SKM-1 treated with dmso at 0.1 percent for 144 hours (cell line): ENCODE results near the gene PYGB.
"Not testable (repeated sequence)": the region's sequence is repeated elsewhere in the genome, so short reads cannot be mapped to it uniquely, and the experiment has no call there.

ENCODE experiments used
- DNase-seq: peaks from one replicate; lab custom pipeline; 2025; ENCODE audit not compliant: unreplicated experiment; lab: John Stamatoyannopoulos, UW

The PYGB gene

DNA sequence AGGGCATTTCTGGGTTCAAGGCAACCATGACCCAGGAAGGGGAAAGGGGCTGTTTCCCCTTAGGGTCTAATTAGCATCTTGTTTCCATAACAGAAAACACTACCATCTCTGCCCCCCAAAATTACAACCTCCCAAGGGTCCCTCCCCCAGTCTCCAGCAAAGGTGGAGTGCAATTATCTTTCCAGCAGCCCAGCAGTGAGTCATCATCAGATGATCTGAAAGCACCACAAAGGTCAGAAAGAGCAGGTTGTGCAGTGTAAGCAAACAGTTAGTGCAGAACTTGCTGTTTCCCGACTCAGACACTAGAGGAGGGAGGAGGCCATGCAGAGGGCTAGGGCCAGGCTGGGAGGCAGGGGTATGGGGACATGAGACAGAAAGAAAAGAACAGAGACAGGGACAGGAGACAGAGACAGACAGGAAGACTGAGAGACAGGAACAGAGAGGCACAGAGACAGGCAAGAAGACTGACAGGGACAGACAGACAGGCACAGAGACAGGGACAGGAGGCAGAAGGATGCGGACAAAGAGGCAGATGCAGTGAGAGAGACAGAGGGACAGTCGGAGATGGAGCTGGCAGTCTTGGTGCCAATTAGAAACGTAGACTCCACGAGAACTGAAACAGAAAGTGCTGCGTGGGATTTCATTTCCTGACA lies 62.5 kb downstream of the PYGB start:
- peak; percentile 15 for DNase-seq

DNA sequence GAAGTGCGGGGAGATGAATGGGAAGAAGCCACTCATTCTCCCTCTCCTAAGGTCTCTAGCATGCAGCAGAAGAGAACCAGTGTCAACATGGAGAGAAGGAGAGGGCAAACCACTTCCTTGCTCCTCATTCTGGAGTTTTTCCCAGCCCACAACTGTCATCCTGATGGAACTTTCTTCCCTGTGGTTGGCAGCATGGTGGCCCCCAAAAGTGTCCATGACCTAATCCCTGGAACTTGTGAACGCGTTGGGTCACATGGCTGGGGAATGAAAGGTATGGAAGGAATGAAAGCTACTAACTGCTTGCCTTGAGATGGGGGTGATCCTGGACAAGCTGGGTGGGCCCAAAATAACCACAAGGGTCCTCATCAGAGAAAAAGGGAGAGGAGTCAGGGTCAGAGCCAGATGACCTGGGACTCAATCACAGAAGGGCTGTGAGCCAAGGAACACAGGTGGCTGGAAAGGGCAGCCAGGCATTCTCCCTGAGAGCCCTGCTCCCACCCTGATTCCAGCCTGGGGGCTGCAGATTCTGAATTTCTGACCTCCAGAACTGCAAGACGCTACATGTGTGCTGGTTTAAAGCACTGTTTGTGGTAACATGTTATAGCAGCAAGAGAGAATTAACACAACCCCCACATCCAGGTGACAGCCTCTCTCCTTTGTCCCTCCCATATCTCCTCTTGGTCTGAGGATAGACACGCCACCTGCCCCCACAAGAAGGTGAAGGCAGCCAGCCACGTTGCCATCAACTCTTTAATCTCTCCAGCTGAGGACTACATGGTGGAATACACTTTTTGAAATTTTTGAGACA lies 63.2 kb downstream of the PYGB start:
- no peak for DNase-seq

DNA sequence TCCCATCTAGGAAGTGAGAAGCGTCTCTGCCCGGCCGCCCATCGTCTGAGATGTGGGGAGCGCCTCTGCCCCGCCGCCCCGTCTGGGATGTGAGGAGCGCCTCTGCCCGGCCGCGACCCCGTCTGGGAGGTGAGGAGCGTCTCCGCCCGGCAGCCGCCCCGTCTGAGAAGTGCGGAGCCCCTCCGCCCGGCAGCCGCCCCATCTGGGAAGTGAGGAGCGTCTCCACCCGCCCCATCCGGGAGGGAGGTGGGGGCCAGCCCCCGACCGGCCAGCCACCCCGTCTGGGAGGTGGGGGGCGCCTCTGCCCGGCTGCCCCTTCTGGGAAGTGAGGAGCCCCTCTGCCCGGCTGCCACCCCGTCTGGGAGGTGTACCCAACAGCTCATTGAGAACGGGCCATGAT lies 64.8 kb downstream of the PYGB start:
- not testable (repeated sequence) for DNase-seq

DNA sequence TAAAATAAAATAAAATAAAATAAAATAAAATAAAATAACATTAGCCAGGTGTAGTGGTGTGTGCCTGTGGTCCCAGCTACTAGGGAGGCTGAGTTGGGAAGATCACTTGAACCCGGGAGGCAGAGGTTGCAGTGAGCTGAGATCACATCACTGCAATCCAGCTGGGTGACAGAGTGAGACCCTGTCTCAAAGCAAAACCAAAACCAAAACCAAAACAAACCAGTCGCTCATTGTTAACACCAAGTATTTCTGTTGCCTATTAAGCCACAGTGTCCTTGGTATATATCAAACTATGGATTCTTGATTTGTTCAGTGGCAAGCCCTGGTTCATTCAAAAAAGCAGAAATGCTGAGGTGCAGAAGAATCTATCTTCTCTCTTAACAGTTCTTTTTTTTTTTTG lies 65.7 kb downstream of the PYGB start:
- DNase-seq = no peak

DNA sequence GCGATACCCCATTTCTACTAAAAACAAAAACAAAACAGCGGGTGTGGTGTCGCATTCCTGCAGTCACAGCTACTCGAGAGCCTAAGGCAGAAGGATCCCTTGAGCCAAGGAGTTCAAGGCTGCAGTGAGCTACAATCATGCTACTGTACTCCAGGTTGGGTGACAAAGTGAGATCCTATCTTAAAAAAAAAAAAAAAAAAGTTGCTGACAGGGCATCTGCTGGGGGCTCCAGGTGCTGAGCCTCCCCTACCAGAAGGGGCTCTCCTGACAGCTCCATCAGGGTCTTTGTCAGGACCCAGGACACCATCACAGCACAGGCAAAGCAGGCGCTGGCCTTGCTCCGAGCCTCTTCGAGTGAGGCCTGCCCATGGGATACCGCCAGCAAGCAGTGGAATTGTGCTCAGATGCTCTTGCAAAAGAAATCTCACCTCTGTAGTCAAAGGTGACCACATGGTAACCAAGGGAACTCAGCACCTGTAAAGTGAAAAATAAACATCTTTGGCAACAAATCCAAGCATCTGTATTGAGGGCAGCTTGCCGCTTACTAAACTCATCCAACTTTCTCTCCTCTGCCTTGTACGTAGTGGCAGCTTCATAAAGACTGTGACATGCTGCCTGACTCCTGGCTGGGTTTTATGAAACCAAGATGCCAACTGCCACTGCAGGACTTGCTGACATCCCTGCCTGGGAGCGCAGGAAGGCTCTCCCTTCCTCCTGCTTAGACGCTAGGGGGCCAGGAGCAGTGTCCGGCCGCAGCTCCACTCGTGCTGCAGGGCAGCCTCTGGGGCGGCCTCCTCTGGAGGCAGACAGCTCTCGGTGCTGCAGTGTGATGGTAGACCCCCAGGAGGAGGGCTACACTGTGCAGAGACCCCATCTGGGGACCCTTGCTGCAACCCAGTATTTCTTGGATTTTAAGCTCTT lies 66.9 kb downstream of the PYGB start:
- DNase-seq = no peak

DNA sequence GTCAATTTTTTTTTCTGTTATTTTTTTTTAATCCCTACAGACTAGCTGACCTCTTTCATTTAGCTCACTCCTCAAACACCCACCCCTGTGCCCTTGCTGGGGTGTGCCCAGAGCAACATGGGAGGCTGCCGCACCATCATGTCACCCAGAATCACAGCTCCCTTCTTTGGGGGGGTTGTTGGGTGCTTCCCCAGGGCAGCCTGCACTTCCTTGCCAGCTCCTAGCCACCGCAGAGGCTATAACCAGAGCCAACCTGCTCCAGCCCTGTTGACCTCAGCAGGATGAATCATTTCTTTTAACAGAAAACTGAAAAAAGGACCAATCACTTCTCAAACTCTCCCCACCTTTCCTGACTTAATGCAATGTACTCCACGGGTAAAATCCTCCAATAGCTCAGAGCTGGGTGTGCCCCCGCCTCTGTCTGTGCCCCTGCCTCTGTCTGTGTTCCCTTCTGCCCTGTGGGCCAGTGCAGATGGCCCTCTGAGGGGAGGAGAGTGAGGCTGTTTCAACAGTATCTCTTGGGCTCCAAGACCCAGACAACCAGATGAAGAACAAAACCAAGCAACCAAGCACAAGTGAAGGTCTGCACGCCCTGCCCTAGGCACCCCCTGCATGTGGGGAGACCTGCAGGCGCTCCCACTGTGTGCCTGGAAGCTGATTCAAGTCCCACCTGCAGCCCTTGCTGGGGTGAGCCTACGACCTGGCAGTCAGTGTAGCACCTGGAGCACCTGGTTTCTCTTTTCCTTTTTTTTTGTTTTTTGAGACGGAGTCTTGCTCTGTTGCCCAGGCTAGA lies 67.7 kb downstream of the PYGB start:
- no peak for DNase-seq

DNA sequence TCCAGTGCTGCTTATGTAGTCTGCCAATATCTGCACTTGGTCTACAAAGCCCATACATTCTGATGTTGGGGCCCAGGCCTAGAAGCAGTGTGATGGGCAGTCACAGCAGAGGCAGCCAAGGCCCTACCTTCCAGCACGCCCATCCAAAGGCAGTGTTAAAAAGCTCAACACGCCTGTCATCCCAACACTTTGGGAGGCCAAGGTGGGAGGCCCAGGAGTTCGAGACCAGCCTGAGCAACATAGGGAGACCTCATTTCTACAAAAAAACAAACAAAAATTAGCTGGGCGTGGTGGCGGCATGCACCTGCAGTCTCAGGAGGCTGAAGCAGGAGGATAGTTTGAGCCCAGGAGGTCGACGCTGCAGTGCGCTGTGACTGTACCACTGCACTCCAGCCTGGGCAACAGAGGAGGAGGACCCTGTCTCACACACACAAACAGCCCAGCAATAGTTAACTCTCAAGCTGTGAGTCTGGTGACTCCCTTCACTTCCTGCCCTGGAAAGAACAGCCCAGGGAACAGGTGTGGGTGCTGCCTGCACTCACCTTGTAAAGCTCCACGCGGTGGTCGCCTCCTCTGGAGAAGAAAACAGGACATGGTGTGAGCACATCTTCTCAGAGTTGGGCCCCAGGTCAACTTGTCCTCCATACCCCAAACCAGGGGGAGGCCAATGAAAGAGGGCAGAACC lies 68.8 kb downstream of the PYGB start:
- no peak for DNase-seq

DNA sequence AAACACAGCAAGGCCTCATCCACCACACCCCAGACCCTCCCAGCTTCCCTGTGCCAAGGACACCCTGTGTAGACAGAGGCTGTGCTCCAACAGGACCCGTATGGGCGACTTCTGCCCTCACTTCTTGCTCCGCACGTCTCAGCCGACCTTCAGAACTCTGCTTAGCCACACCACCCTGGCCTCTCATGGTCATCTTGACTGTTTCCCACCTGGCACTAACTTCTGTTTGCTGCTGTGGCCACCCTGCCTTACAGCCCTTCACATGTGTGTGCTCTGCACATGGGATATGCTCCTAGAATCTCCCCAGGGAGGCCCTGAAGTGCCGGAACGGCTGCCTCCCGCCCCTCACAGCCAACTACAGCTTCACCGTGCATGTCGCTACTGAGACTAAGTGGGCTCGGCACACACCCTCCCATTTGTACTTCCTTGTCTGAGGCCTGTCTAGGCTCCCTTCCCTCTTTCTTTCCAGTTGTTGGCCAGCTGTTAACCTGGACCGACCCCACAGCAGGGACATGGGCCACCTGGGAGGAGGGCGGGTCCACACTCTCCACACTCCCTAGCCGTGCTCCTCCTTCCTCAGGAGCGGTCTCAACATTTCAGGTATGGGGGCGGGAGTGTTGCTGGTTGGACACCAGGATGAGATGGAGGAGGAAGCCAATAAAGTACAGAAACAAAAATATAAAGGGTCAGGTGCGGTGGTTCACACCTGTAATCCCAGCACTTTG lies 69.6 kb downstream of the PYGB start:
- no peak for DNase-seq

DNA sequence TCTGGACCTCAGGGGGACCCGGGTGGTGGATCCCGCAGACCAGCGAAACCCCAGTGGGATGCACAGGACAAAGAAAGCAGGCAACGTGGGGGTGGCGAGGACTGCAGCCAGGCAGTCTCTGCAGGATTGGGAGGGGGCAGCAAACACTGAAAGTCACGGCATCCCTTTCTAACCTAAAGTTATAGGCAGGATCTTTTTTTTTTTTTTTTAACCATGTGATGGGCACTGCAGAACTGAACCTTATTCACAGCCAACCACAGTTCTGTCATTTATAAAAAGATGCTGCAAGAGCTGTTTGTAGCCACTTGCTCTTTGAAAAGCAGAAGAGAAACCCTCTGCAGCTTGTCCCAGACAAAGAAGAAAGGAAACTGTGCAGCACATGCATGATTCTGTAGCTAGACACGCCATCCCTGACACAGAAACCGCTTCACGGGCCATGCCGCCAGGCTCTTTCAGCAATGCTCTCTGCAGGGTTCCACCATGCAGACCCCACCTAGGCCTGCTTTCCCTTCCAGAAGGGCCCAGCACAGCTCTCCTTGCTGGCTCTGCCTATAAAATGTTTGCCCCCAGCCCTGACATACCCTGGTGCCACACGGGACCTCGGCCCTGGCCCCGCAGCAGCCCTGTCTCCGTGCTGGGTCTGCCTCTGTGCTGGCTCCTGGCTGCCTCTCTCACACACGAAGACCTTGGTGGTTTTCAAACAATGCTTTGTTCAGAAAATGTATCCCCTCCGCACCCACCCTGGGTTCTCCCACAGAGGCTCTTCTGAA lies 70.8 kb downstream of the PYGB start:
- peak; percentile 23 for DNase-seq

DNA sequence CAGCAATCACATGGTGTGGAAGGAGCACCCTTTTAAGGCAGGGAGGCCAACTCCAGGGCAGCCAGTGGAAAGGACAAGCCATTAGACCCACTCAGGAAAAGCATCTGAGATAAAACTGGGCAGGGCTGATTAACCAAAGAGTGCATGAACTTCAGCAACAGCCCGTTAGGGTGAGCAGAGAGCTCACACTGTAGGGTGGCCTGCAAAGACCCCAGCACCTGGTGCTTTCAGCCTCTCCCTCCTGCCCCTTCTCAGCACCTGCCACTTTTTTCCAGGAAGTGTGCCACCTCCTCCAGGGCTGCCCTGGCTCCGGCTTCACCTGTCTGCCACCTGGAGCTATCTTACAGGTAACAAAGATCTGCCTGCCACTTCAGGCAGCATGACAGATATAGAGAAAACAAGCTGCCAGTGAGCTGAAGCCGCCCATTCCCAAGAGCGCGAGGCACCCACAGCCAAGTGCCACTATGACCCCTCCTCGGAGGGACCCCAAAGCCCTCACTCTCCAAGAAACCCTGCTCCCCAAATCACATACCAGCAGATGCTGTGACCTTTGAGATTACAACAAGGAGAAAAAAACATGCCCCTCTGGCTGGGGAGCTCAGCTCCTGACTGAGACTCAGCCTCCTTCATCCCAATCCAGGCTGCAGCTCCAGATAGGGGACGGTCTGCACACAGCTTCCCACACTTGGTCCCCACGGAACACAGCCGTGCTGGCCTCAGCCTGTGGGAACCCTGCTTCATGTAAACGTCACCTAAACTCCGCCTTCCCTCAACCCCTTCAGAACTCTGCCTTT lies 71.6 kb downstream of the PYGB start:
- no peak for DNase-seq

DNA sequence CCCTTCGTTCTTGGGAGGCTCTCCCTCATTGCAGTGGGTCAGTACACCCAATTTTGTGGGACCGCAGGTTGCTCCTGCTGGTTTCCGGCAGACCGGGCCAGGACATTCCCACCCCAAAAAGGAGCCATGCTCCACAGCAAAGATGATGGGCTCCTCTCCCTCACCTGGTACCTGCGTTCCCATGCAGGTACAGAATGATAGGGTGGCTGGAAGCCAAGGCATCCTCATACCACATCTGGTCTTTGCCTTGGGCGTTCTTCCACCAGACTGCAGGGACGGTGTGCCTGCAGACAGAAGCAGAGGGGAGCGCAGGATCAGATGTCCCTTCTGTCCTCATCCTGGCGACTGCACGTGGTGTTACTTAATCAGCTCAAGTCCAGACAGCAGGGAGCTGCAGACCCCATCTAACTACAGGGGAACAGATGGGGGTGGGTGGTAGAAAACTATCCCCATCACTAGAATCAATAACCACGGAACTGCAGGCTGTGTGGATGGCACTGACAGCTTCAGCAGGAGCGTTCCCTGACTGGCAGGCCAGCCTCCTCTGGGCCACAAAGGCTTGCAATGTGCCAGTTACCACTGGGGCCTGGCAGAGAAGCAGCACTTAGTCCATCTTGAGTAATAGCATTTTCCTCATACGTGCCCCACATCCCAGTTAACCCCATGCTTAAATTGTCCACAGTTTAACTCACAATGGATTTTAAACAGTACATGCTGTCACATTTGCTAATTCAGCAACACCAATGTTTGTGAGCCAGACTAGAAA lies 72.3 kb downstream of the PYGB start:
- DNase-seq = no peak

DNA sequence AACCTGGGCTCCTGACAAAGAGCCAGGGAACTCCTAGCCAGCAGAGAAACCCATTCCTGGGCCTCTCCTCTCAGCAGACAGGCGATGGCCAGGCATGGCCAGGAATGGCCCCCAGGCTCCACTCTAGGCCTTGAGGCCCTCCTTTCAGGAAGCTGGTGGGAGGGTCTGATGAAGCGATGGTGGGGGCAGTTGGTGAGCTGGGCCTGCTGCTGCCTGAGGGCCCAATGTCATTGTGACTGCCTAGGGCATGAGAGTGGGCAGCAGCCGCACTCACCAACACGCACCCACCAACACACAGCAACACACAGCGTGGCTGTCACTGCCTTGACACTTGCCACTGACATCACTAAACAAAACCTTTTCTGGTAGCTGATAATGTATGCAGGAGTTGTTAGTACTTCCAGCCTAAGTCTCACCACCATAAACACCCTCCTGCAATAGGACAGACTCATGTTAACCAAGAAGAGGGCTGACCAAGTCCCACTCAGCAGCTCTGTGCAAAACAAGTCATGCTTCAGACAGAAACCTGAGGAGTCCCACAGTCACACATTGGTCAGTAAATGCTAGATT lies 73.5 kb downstream of the PYGB start:
- no peak for DNase-seq

DNA sequence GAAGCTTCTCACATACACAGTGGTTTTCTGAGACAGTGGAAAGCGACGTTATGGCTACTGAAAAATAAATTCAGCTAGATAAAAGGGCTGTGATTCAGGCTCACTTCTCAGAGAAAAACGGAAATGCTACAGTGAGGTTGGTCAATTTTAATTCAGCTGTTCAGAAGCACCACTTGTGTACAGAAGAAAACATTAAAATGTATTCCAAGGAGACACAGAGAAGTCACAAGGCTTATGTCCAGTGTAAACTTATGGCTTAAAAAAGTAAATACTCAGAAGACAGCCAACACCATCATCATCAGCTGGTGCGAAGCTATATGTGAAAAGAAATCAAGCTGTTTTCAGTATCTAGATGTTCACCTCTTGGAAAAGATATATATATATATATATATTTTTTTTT lies 74.1 kb downstream of the PYGB start:
- no peak for DNase-seq

DNA sequence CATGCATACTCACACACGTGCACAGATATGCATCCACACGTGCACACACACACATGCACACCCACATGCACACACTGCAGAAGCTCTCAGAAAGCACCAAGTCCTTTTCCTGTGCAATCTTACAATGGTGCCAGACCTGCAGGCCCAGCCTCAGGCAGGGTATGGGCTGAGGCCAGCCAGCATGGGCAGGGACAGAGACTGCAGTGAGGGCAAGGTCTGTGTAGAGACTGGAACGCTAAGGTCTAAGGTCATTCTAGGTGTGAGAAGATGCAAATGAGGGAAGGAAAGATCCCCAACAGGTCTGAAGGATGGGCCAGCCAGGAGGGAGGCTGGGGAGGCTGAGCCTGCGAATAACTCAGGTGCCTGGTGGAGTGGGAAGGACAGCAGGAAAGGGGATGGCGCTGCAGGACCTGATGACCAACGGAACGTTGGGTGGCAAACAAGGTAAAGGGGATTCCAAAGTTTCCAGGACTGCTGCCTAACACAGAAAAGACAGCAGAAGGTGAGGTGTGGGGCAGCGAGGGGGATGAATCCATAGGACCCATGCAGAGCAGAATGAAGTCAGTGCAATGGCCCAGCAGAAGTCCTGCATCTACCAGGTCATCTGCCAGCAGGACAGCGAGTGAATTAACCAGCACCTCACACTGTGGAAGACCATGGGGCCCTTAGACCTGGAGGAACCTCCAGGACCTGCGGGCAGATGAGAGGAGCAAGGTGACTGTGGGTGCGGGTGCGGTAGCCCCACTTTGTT lies 75.8 kb downstream of the PYGB start:
- DNase-seq = no peak

DNA sequence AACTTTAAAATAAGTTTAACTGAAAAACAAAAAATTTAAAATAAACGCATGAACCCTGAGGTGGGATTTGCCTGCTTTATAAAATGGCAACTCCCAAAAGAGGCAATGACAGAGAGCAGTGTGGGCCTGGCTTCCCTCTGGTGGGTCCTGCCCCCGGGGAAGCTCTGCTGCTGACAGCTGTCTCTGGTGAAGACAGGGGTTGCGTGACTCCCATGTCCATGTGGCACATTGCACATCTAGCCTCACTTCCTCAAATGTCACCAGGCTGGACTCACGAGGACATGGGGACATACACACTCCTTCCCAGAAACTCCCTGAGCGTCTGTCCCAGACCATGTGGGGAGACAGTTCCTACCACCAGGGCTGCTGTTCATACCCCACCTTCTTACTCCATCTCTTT lies 76.5 kb downstream of the PYGB start:
- peak; percentile 58 for DNase-seq

DNA sequence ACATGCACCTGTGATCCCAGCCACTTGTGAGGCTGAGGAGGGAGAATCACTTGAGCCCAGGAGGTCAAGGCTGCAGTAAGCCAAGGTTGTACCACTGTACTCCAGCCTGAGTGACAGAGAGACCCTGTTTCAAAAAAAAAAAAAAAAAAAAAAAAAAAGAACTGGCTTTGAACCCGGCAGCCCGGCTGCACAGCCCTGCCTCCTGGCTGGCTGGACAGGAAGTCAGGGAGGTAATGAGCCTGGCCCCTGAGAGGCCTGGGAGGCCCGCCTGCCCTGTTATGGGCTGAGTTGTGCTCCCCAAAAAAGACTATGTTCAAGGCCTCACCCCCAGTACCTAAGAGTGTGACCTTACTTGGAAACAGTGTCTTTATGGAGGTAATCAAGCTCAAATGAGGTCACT lies 77.2 kb downstream of the PYGB start:
- DNase-seq = no peak
